GM21515 (cell line): ENCODE measurements around the gene UNC13B.
"Not testable (repeated sequence)": the region's sequence is repeated elsewhere in the genome, so short reads cannot be mapped to it uniquely, and the experiment has no call there.

Source experiments
- ATAC-seq: cut with Tn5 transposase; IDR thresholded peaks from one replicate; pipeline ENCODE4 v1.9.1; 2021; ENCODE audit not compliant: unreplicated experiment

Gene UNC13B

GRCh38 chr9:35220659-35221338 is 59.0 kb downstream of the UNC13B start:
- ATAC-seq = no peak

GRCh38 chr9:35225677-35226076 is 63.9 kb downstream of the UNC13B start:
- no peak for ATAC-seq

GRCh38 chr9:35226651-35227050 is 64.8 kb downstream of the UNC13B start:
- ATAC-seq = no peak

GRCh38 chr9:35227284-35227683 is 65.5 kb downstream of the UNC13B start:
- no peak for ATAC-seq

GRCh38 chr9:35229066-35229778 is 67.4 kb downstream of the UNC13B start:
- no peak for ATAC-seq

GRCh38 chr9:35229779-35230143 is 68.0 kb downstream of the UNC13B start:
- no peak for ATAC-seq

- ATAC-seq = no peak
These were observed 71.2 kb downstream of the UNC13B start for GRCh38 chr9:35232867-35233544.

GRCh38 chr9:35236692-35237091 is 74.9 kb downstream of the UNC13B start:
- no peak for ATAC-seq

- no peak for ATAC-seq
These were observed 75.5 kb downstream of the UNC13B start for GRCh38 chr9:35237311-35237710.

- not testable (repeated sequence) for ATAC-seq
These were observed 84.1 kb downstream of the UNC13B start for GRCh38 chr9:35245945-35246344.

- no peak for ATAC-seq
These were observed 91.3 kb downstream of the UNC13B start for GRCh38 chr9:35253075-35253474.

GRCh38 chr9:35254237-35254636 is 92.4 kb downstream of the UNC13B start:
- ATAC-seq = no peak

- ATAC-seq = no peak
These were observed 93.4 kb downstream of the UNC13B start for GRCh38 chr9:35254984-35255857.

GRCh38 chr9:35257986-35258659 is 96.3 kb downstream of the UNC13B start:
- no peak for ATAC-seq

GRCh38 chr9:35258660-35259474 is 97.1 kb downstream of the UNC13B start:
- ATAC-seq = no peak

GRCh38 chr9:35260186-35260585 is 98.4 kb downstream of the UNC13B start:
- no peak for ATAC-seq

GRCh38 chr9:35262064-35262463 is 100.3 kb downstream of the UNC13B start:
- no peak for ATAC-seq

- ATAC-seq = no peak
These were observed 105.9 kb downstream of the UNC13B start for GRCh38 chr9:35267710-35268109.

GRCh38 chr9:35269919-35270318 is 108.1 kb downstream of the UNC13B start:
- no peak for ATAC-seq

GRCh38 chr9:35271637-35272036 is 109.8 kb downstream of the UNC13B start:
- no peak for ATAC-seq
